ENCODE results near the gene GTF2F1. TPM values are rescaled to one million over a fixed set of nuclear protein-coding genes. Genes with fewer than 3 reads are reported as not detected.

The GTF2F1 gene
- total RNA-seq, 1 experiment from 2014 or later, result 43.8 TPM

- Histone ChIP-seq H3K27me3 (ENCODE audit: insufficient read depth, low read depth) (no peaks in the 10 kb centered on the region), H2AFZ (no peak overlapping the region), H3K4me1 (replicated peaks; ENCODE audit: insufficient read depth) (no peaks in the 10 kb centered on the region), H3K4me2 (no peak overlapping the region), H3F3A (ENCODE audit: insufficient read depth, low read depth) (no peaks in the 10 kb centered on the region), H3K36me3 (ENCODE audit: low read depth) (no peaks in the 10 kb centered on the region), H3K27ac (no peak overlapping the region), H3K9me2 (ENCODE audit: insufficient read depth) (no peaks in the 10 kb centered on the region), H3K79me2 (ENCODE audit: low read depth) (no peaks in the 10 kb centered on the region), H4K20me1 (ENCODE audit: insufficient read depth) (no peaks in the 10 kb centered on the region), H3K9me3 (ENCODE audit: insufficient read depth, low read depth) (no peaks in the 10 kb centered on the region), H3K4me3 (no peak overlapping the region)
- intact Hi-C loops (cut with micrococcal nuclease; ENCODE audit: unreplicated experiment), result no loop called here
- CTCF ChIA-PET, result no interaction called here
- POLR2A ChIA-PET (ENCODE audit: unreplicated experiment), result no interaction called here
- no peak for DNase-seq
- TF ChIP-seq CTCF (conservative IDR thresholded peaks at IDR 0.05) (no peak), EZH2 (IDR thresholded peaks at IDR 0.05; ENCODE audit: low read depth) (no peak)
- BruUV-seq (replicated peaks), result no TSS peak
Observed at GRCh38 chr19:6439743-6440142, 46.8 kb upstream of the GTF2F1 start.

DNA sequence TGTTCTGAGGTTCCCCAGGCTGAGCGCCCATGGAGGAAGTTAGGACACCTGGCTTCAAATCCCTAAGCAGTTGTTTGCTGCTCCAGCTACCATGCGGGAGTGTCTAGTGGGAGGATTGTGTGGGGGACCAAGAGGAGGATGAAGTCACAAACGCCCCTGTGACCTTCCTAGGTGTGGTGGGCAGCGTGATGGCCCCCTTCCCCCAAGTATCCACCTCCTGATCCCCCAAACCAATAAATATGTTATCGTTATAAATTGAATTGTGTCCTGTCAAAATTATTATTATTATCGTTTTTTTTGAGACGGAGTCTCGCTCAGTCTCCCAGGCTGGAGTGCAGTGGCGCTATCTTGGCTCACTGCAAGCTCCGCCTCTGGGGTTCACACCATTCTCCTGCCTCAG lies 40.7 kb upstream of the GTF2F1 start, which contains the start of gene SLC25A41:
Gene SLC25A41 (minus strand): TSS at position 101 of the 400 bp plus-strand sequence. CDS start 70 bp downstream, at position 31.
- Histone ChIP-seq H3K79me2 (ENCODE audit: low read depth) (no peaks in the 10 kb centered on the region), H3K9me3 (ENCODE audit: insufficient read depth, low read depth) (no peaks in the 10 kb centered on the region), H3K36me3 (ENCODE audit: low read depth) (no peaks in the 10 kb centered on the region), H2AFZ (no peak within 1 kb of the TSS), H3F3A (ENCODE audit: insufficient read depth, low read depth) (no peaks in the 10 kb centered on the region), H3K27ac (no peak within 1 kb of the TSS), H4K20me1 (ENCODE audit: insufficient read depth) (no peaks in the 10 kb centered on the region), H3K9me2 (ENCODE audit: insufficient read depth) (no peaks in the 10 kb centered on the region), H3K4me2 (no peak within 1 kb of the TSS), H3K27me3 (ENCODE audit: insufficient read depth, low read depth) (no peaks in the 10 kb centered on the region), H3K4me1 (replicated peaks; ENCODE audit: insufficient read depth) (no peaks in the 10 kb centered on the region), H3K4me3 (no peak within 1 kb of the TSS)
- DNase-seq, result no peak
- BruUV-seq (replicated peaks), result no TSS peak
- ChIA-PET POLR2A (ENCODE audit: unreplicated experiment) (no interaction called here), CTCF (no interaction called here)
- no peak for TF ChIP-seq CTCF (conservative IDR thresholded peaks at IDR 0.05)
- intact Hi-C loops (cut with micrococcal nuclease; ENCODE audit: unreplicated experiment), result no loop called here

DNA sequence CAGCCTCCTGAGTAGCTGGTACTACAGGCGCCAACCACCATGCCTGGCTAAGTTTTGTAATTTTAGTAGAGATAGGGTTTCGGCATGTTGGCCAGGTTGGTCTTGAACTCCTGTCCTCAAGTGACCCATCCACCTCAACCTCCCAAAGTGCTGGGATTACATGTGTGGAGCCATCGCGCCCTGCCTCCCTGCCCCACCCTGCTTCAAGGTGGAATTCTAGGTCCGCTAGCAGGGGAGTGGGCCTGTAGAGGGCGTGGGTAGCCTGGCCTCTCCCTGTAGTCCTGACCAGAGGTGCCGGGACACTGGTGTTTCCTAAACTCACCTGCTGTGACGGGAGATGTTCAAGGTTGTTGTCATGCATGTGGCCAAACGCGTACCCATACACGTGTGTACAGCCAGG lies 40.2 kb upstream of the GTF2F1 start:
- DNase-seq, result no peak
- H3K36me3 ChIP-seq (ENCODE audit: low read depth), result no peaks in the 10 kb centered on the region
- H3K4me3 ChIP-seq, result no peak overlapping the region
- ChIA-PET POLR2A (ENCODE audit: unreplicated experiment) (no interaction called here), CTCF (no interaction called here)
- no peaks in the 10 kb centered on the region for H3K9me3 ChIP-seq (ENCODE audit: insufficient read depth, low read depth)
- no peaks in the 10 kb centered on the region for H3F3A ChIP-seq (ENCODE audit: insufficient read depth, low read depth)
- no peak for TF ChIP-seq CTCF (conservative IDR thresholded peaks at IDR 0.05)
- TF ChIP-seq EZH2 (IDR thresholded peaks at IDR 0.05; ENCODE audit: low read depth), result no peak
- no peaks in the 10 kb centered on the region for H4K20me1 ChIP-seq (ENCODE audit: insufficient read depth)
- H3K4me1 ChIP-seq (replicated peaks; ENCODE audit: insufficient read depth), result no peaks in the 10 kb centered on the region
- H3K79me2 ChIP-seq (ENCODE audit: low read depth), result no peaks in the 10 kb centered on the region
- H3K27ac ChIP-seq, result no peak overlapping the region
- intact Hi-C loops (cut with micrococcal nuclease; ENCODE audit: unreplicated experiment), result no loop called here
- H3K27me3 ChIP-seq (ENCODE audit: insufficient read depth, low read depth), result no peaks in the 10 kb centered on the region
- no TSS peak for BruUV-seq (replicated peaks)
- H3K9me2 ChIP-seq (ENCODE audit: insufficient read depth), result no peaks in the 10 kb centered on the region
- H3K4me2 ChIP-seq, result no peak overlapping the region
- no peak overlapping the region for H2AFZ ChIP-seq

Measured in PC-9 (cell line).